A172 (cell line): ENCODE data around the gene HTRA3. TPM values are rescaled to one million over a fixed set of nuclear protein-coding genes. Genes with fewer than 3 reads are reported as not detected.
A peak's percentile ranks its signal among the peaks of the same experiment; 100 is the strongest.

Experiments
- DNase-seq: peaks from one replicate; pipeline ENCODE4 v3.0.0-alpha.2; 2015; ENCODE audit warnings: low spot score
- total RNA-seq: library from RNA; depleted of rRNA; stranded (reverse); fragments of >200 nt; shearing (Covaris generic); gene quantifications from 2 replicates; pipeline ENCODE4 v1.2.3, GENCODE V29; 2014

Gene HTRA3
- total RNA-seq, 1 experiment from 2014 or later: not detected

DNA sequence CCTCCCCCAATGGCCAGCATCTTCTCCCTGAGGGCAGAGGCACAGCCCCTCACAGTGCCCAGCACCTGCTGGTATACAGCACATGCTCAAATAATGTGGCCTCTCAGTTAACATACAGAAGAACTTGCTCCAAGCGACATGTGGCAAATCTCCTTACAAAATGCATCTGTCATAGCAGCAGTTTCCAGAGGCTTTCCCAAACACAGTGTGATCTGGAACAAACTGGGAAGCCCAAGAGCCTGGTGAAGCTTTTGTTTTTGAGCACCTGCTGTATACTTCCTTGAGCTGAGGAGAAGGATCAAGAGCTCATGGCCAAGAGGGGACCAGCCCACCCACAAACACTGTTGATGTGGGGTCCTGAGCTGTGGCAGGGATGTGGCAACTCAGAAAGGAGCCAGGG lies 34.8 kb upstream of the HTRA3 start:
- DNase-seq: no peak

DNA sequence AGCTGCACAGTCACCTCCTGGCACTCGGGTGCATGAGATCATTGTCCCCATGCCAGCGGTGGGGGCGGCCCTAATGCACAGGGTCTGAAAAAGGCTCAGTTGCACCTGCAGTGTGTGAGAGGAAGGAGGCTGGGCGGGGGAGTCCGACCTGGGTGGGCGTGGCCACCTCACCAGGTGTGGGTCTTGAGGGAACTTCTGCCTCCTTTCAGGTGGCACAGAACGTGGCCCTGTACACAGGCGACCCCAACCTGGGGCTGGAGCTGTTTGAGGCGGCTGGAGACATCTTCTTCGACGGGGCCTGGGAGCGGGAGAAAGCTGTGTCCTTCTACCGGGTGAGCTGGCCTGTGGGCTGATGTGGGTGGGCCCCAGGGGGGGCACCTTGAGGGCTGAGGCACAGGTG lies 34.3 kb upstream of the HTRA3 start:
- no peak for DNase-seq

DNA sequence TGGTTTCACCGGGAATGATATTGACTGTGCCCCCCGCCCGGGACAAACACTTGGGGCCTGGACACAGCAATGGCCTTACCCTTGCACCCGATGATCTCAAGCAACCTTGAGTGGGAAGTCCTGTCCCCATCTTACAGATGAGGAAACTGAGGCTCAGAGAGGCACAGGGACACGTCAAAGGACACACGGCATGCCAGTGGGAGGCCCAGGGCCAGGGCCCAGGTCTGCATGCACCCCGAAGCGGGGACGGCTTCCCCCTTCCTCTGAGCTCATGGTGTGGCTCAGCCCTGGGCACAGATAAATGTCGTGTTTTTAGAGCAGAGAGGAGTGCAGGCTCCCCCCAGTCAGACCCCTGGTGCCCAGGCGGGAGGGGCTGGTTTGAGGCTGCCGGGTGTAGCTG lies 33.9 kb upstream of the HTRA3 start:
- DNase-seq: no peak

DNA sequence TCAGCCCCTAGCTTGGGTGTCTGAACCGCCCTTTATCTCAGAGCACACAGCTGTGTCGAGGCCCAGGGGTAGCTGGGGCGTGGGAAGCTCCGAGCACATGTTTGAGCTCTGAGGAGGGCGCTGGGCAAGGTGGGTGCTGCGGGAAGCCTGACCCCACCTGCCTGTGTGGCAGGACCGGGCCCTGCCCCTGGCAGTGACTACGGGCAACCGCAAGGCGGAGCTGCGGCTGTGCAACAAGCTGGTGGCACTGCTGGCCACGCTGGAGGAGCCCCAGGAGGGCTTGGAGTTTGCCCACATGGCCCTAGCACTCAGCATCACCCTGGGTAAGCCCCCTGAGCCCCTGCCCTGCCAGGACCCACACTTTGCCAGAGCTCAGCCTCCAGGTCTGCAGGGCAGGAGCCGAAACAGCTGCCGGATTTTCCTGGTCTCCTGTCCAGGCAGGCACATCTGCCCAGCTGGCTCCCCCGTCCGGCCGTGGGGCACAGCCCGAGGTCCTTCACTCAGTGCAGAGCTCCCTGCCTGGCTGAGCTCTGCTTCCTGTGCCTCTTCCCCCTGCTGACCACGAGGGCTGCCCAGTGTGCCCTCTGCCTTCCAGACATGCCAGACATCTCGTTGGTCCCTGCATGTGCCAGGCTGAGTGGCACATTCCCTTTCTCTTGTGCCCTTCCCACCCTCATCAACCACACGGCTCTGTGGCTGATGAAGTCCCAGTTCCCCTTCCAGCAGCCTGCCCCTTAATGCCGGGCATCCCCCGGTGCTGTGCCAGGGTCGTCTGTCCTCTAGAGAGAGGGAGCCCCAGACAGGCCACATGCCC lies 33.2 kb upstream of the HTRA3 start:
- no peak for DNase-seq

DNA sequence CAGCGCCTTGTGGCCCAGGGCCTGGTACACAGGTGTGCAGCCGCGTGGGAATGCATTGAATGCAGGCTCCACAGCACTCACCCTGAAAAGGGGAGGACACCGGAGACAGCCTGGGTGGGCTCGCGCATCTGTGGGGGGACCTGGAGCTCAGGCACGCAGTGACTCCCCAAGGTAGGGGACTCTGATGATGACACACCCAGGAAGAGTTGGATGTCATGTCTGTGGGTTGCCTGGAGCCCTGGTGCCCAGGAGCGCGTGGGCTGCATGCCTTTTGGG lies 32.7 kb upstream of the HTRA3 start:
- DNase-seq: no peak

DNA sequence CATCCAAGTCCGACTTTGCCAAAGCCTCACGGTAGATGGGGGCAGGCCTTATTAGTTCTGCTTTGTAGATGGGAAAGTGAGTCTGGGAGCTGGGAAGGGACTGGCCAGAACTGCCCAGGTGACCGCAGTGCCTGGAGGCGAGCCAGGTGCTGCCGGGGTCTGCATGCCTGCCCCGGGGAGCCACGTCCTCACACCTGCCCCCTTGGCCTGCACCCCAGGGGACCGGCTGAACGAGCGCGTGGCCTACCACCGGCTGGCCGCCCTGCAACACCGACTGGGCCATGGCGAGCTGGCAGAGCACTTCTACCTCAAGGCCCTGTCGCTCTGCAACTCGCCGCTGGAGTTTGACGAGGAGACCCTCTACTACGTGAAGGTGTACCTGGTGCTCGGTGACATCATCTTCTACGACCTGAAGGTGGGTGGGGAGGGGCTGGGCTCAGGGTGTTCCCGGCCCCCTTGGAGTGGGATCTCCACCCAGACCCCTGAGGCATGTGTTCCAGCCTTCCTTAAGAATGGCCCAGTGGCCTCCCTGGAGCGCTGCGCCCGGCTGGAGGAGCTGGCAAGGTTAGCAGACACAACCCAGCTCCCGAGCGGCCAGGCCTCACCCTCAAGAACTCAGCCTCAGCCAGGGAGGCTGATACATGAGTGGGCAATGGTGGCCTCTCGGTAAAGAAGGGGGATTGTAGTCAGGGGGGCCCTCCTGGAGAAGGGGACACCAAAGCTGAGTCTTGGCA lies 32.1 kb upstream of the HTRA3 start:
- no peak for DNase-seq

DNA sequence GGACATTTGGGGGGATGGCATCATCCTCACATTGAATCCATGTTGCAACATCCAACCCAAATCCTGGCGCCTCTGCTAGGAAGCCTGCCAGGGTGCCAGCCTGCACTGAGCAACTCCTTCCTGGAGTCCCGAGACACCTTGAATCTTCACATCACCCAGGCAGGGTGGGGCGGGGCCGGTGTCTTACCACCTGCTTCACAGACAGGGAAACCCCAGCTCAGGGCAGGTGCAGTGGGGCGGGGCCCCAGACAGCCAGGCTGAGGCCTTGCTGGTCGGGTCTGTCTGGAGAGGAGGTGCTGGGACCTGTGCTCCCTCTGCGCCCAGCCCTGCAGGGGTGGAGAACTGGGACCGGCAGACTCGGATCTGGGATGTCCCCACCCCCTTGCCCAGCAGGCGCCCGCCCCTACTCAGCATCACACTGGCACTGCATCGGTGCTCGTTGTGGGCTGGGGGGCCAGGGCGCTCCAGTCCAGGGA lies 31.5 kb upstream of the HTRA3 start:
- DNase-seq: no peak

DNA sequence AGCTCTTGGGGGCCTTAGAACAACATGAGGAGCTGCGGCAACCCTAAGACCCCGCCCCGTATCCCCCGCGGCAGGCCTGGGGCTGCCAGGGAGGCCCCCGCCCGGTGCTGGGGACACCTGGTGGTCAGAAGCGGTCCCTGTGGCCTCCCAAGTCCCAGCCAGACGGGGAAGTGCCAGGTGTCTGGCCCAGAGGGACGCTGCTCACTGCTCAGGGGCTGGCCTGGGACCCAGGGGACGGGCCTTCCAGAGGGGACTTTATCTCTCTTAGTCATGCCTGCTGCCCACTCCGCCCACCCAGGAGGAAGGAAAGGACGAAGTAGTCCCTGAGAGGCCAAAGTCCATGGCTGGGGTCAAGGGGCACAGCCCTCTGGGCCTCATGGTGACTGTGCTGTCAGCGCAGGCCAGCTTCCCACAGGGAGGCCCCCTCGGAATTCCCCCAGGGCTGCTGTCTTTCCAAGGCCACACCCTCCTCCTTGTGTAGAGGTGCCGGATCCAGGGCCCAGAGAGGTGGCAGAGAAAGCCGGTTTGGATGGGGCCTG lies 31.0 kb upstream of the HTRA3 start:
- DNase-seq: no peak

DNA sequence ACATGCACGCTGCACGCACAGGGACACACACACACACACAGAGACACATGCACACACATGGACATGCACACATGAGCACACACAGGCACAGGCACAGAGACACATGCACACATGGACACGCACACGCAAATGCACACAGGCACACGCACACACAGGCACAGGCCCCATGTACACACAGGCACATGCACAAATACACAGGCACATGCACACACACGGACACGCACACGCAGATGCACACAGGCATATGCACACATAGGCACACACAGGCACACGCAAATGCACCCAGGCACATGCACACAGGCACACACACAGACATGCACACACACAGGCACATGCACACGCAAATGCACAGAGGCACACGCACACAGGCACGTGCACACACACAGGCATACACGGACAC lies 30.3 kb upstream of the HTRA3 start:
- DNase-seq: no peak

DNA sequence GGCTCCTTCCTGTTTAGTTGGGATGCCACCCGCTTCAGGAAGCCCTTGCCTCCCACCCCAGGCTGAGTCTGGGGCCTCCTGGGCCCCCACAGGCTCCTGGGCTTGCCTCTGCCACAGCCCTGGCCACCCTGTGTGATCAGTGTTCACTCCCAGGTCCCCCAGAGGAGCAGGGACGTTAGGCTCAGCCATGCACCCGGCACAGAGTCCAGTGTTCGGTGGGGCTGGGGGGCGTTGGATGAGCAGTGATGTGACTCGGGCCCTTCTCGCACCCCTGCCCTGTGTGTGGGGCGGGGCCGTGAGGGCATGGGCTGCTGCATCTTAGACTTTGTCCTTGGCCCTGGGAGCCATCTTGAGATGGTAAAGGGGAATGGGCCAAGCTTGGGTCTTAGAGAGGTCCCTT lies 29.9 kb upstream of the HTRA3 start:
- DNase-seq: no peak

DNA sequence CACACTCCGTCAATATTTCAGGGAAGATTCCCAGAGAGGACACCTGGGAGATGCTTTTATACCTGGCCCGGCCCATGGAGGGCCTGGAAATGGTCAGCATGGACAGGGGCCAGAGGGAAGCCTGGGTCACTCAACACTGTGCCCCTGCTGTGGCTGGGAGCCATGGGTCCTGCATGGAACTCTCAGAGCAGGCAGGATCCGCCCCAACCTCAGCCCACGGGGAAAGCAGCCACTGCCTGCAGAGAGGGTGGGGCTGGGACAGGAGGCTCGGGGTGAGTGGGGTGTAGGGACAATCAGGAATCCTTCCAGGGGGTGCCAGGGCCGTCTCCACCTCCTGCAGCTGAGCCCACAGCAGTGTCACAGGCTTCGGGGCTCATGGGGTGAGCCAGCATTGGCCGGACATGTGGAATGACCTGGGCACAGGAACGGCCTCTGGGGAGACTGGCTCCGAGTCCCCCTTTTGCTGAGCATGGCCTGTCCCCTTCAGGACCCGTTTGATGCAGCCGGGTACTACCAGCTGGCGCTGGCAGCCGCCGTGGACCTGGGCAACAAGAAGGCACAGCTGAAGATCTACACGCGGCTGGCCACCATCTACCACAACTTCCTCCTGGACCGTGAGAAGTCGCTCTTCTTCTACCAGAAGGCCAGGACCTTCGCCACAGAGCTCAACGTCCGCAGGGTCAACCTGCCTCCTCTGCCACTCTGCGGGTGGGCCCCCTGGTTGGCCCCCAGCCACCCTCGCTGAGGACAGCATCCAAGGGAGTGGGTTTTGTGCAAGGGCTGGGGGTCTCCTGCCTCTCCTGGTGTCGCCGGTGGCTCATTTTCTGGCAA lies 29.1 kb upstream of the HTRA3 start:
- no peak for DNase-seq

DNA sequence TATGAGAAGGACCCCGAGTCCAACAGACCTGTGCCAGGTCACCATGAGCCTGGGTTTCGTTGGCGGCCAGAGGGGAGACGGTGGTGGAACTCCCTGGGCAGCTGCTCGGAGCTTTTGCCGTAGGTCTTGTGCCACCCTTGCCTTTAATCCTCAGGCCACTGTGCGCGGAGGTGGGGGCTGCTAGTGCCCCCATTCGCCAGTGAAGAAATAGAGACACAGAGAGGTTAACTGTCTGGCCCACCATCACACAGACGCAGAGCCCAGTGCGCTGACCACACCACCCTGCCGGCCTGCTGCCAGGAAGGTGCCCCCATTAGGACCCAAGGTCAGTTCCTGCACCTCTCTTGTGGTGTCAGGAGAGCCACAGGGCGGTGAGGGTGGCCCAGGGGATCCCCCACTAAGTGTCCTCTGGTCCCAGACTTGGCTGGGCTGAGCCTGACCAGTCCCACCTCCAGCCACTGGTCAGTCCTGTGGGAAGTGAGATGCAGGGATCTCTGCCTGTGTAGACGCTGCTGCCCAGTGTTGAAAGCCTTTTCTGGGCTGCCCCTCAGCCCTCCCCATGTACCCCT lies 28.3 kb upstream of the HTRA3 start:
- DNase-seq: no peak

DNA sequence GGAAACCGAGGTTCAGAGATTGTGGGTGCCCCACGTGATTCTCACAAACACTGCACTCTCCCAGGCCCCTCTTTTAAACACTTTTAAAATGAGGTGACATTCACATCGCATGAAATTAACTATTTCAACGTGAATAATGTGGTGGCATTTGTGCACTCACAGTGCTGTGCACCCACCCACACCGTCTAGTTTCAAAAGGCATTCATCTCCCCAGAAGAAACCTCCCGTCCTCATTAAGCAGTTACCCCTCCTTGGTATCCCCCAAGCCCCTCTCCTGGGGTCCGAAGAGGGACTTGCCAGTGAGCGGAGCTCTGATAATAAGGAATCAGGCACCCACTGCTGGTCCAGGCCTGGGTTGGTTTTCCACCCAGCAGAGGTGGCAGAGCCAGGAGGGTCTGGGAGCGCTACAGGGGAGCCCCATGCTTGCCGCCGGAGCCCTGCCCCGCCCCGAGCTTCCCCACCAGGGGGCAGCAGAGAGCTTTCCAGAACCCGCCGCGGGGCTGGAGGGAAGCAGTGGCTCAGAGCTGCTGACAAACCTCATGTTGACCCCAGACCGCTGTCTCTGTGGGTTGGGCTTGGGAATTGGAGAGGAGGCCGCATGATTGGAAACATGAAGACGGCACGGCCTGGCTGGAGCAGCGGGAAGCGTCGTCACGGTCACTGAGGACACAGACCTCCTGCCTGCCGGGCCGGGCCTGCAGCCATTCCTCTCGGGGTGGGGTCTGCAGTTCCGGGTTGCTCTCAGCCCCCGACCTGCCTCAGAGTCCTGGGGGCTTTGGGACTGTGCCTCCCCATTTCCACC lies 27.5 kb upstream of the HTRA3 start:
- DNase-seq: peak; percentile 52

DNA sequence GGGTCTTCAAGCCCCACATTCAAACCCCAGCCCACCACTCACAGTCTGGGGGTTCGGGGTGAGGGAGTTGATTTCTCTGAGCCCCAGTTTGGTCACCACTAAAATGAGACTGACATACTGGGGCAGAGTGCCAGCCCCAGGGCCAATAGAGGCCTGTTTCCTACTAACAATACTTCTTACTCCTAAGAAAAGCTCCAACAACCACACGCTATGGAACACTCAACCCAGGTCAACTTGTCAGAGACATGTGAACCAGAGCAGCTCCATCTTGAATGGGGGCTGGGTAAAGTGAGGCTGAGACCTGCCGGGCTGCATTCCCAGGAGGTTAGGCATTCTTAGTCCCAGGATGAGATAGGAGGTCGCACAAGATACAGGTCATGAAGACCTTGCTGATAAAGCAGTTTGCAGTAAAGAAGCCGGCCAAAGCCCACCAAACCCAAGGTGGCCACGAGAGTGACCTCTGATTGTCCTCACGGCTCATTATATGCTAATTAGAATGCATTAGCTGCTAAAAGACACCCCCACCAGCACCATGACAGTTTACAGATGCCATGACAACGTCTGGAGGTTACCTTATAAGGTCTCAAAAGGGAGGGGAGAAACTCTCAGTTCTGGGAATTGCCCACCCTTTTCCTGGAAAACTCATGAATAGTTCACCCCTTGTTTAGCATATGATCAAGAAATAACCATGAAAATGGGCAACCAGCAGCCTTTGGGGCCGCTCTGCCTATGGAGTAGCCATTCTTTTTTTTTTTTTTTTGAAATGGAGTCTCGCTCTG lies 26.6 kb upstream of the HTRA3 start:
- DNase-seq: no peak

DNA sequence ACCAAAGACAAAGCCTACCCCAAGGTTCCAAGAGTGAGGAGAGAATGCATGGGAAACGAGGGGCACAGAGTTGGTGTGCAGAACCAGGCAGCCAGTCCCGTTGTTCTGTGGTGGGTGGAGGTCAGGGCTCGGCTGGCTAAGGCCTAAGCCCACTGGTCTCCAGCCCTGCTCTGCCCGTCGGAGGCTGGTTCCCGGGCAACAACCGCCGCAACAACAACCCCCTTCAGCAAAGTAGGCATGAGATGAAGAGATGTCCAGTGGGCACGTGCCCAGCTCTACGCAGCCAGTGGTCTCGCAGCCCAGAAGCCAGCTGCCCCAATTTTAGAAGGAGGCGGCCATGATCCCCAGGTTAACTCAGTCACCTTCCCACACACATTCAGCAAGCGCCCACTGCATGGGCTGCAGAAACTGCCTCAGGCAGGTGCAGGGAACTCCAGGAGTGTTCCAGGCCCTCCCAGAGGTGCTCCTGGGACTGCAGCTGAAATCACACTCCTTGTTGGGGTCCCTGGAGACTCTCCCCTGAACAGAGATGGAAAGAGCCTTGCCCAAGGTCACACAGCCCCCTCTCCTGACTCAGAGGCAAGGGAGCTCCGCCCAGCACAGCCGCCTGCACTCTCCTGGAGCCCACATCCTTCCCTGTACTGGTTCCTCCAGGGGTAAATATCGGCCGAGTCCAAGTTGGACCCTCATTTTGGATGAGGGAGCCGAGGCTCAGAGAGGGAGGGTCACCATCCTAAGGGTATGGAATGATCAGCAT lies 25.4 kb upstream of the HTRA3 start:
- DNase-seq: no peak

DNA sequence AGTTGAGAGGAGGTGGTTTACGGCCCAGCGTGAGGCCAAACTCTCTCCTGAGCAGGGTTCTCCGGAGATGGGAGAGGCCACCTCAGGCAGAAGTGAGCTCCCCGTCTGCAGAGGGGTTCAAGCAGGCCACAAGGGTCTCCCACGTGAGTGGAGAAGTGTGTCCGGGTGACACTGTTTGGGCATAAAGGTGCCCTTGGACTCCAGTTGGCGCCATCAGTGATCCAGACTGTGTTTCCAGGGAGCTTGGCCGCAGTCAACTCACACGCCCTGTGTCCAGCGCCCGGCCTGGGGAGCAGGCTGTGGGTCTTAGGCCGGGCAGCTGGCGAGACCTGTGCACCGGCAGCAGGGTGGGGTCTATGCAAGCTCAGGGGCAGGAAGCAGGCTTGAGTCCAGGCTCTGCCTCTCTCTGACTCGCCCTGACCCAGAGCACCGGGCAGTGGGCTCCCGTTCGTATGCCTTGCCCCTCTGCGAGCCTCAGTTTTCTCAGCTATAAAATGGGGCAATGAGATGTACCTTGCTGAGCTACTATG lies 24.6 kb upstream of the HTRA3 start:
- DNase-seq: no peak

DNA sequence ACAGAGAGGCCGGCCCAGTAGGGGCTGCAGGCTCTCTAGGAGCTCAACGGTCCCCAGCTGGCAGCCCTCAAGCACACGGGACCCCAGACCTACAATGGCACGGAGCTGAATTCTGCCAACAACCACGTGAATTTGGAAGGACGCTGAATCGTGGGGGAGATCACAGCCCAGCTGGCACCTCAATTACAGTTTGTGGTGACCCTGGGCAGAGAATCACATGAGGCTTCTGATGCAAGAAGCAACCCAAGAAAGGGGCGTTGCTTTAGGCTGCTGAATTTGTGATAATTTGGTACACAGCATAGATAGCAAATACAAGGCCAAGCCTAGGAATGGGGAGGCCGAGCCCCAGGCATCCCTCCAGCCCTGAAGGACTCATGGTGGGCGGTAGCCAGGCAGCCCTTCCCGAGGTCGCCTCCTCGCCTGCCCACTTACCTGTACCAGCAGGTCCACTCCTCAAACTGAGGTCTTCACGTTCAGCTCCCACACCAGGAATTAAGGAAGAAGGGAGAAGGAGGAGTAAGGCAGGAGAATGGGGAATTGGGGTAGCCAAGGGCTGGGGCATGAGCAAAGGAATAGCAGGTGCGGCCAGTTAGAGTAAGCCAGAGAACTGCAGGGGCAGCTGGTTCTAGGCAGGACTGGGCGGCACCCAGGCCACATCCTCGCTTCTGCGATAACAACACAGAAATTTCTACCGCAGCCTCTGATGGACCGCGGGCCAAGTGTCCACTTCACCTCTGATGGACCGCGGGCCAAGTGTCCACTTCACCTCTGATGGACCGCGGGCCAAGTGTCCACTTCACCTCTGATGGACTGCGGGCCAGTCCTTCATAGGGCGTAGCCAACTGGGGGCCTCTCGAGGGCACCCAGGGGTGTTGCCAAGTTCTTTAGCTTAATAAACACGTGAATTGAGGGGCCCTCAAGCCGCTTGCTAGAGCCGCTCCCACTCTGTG lies 23.4 kb upstream of the HTRA3 start:
- DNase-seq: no peak
